BE2C (cell line): ENCODE results near the gene CABP5.

Experiments used
- DNase-seq: peaks from one replicate; pipeline ENCODE4 v3.0.0-alpha.2; 2020
- H3K27me3 ChIP-seq: fragments of 250-450 bp; sonication (Bioruptor Pico); 2 replicates; pipeline ENCODE4 v1.5.1; 2020; ENCODE audit warnings: mild to moderate bottlenecking
- H3K36me3 ChIP-seq: fragments of 250-450 bp; sonication (Bioruptor Pico); 2 replicates; pipeline ENCODE4 v1.5.1; 2020; ENCODE audit warnings: mild to moderate bottlenecking
- H3K4me1 ChIP-seq: fragments of 250-450 bp; sonication (Bioruptor Pico); 2 replicates; pipeline ENCODE4 v1.5.1; 2020
- H3K4me3 ChIP-seq: 2 replicates; pipeline ENCODE4 v1.5.1; 2011; ENCODE audit warnings: low read depth, low read length
- H3K9me3 ChIP-seq: fragments of 250-450 bp; sonication (Bioruptor Pico); 2 replicates; pipeline ENCODE4 v1.5.1; 2020
- TF ChIP-seq, protein P1 (sequence below): IDR thresholded peaks from 2 replicates; pipeline ENCODE4 v1.5.1; 2012; ENCODE audit warnings: mild to moderate bottlenecking, low read depth, low read length

CABP5 gene

DNA sequence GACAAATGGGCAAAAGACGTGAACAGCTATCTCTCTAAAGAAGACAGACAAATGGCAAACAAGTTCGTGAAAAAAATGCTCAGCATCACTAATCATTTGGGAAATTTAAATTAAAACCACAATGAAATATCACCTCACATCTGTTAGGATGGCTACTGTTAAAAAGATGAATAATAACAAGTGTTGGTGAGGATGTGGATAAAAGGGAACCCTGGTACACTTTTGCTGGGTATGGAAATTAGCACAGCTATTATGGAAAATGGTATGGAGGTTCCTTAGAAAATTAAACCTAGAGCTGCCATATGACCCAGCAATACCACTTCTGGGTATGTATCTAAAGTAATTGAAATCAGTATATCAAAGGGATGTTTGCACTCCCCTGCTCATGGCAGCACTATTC, 7.1 kb downstream of the CABP5 start:
- Histone ChIP-seq H3K9me3 (no peaks in the 10 kb centered on the region), H3K4me3 (no peak overlapping the region), H3K4me1 (no peaks in the 10 kb centered on the region), H3K36me3 (no peaks in the 10 kb centered on the region), H3K27me3 (peaks cover 7% of the 10 kb centered on the region; the same call in 1 of the 2 replicates)
- no peak for DNase-seq
- TF ChIP-seq, protein P1, sequence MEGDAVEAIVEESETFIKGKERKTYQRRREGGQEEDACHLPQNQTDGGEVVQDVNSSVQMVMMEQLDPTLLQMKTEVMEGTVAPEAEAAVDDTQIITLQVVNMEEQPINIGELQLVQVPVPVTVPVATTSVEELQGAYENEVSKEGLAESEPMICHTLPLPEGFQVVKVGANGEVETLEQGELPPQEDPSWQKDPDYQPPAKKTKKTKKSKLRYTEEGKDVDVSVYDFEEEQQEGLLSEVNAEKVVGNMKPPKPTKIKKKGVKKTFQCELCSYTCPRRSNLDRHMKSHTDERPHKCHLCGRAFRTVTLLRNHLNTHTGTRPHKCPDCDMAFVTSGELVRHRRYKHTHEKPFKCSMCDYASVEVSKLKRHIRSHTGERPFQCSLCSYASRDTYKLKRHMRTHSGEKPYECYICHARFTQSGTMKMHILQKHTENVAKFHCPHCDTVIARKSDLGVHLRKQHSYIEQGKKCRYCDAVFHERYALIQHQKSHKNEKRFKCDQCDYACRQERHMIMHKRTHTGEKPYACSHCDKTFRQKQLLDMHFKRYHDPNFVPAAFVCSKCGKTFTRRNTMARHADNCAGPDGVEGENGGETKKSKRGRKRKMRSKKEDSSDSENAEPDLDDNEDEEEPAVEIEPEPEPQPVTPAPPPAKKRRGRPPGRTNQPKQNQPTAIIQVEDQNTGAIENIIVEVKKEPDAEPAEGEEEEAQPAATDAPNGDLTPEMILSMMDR: no peak

DNA sequence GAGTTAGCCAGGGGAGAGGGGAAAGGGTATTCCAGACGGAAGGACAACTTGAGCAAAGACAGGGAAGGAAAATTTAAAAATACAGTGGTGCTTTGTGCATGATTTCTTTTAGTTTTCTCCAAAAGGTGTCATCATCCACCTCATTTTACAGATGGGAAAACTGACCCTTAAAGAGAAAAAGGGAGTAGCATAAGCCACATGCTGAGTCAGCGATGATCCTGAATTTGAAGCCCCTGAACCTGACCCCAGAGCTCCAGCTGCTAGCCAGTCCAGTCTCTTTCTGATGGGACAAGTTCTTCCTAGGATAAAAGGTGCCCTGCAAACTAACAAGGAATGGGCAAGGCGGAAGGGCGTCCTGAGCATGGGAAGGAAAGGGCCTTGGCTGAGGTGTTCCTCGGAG, 10.3 kb downstream of the CABP5 start:
- TF ChIP-seq, protein P1: no peak
- H3K36me3 ChIP-seq: no peaks in the 10 kb centered on the region
- no peak overlapping the region for H3K4me3 ChIP-seq
- no peaks in the 10 kb centered on the region for H3K4me1 ChIP-seq
- H3K27me3 ChIP-seq: peaks cover 6% of the 10 kb centered on the region; the same call in 1 of the 2 replicates
- DNase-seq: no peak
- H3K9me3 ChIP-seq: no peaks in the 10 kb centered on the region

GRCh38 chr19:48030073-48030472, 13.8 kb downstream of the CABP5 start:
- Histone ChIP-seq H3K4me3 (no peak overlapping the region), H3K4me1 (no peaks in the 10 kb centered on the region), H3K27me3 (peaks cover 5% of the 10 kb centered on the region; the same call in 1 of the 2 replicates), H3K36me3 (no peaks in the 10 kb centered on the region), H3K9me3 (no peaks in the 10 kb centered on the region)
- TF ChIP-seq, protein P1: no peak
- DNase-seq: no peak

DNA sequence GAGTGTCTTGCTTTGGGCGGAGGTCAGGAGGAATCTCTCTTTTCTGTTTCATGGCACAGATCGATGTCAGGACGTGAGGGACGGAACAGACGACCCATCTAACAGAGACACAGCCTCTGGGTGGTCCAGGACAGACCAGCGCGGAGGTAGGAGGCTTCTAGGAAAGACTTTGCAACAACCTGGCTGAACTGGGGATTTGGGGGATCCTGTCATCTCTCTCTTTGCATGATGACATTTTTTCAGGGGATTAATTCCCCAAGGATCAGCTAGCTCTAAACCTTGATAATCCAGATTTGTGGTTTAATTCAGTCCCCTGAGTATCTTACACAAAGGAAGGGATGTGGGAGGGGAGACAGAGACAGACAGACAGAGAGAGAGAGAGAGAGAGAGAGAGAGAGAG, 14.4 kb downstream of the CABP5 start:
- no peak for DNase-seq
- TF ChIP-seq, protein P1: no peak
- no peaks in the 10 kb centered on the region for H3K36me3 ChIP-seq
- H3K4me3 ChIP-seq: no peak overlapping the region
- peaks cover 3% of the 10 kb centered on the region for H3K27me3 ChIP-seq
- no peaks in the 10 kb centered on the region for H3K4me1 ChIP-seq
- H3K9me3 ChIP-seq: no peaks in the 10 kb centered on the region

GRCh38 chr19:48025480-48025879, 18.4 kb downstream of the CABP5 start:
- Histone ChIP-seq H3K4me1 (no peaks in the 10 kb centered on the region), H3K27me3 (peaks cover 8% of the 10 kb centered on the region), H3K36me3 (no peaks in the 10 kb centered on the region), H3K4me3 (no peak overlapping the region), H3K9me3 (no peaks in the 10 kb centered on the region)
- no peak for DNase-seq
- TF ChIP-seq, protein P1: no peak

DNA sequence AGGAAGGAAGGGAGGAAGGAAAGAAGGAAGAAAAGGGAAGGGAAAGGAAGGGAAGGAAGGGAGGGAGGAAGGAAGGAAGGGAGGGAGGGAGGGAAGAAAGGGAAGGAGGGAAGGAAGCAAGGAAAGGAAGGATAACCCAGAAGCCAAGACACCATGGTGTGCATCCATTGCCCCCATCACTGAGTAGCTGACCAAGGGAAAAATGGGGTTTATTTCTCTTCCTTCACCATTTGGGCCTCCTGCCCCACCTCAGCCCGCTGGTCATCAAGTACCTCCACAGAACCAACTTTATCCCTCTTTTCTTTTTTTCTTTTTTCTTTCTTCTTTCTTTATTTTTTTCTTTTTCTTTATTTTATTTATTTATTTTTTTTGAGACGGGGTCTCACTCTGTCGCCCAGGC, 20.4 kb downstream of the CABP5 start:
- H3K27me3 ChIP-seq: peaks cover 16% of the 10 kb centered on the region
- DNase-seq: no peak
- TF ChIP-seq, protein P1: no peak
- H3K36me3 ChIP-seq: no peaks in the 10 kb centered on the region
- H3K4me1 ChIP-seq: no peaks in the 10 kb centered on the region
- H3K9me3 ChIP-seq: no peaks in the 10 kb centered on the region
- H3K4me3 ChIP-seq: no peak overlapping the region
